Measurements from ENCODE around the gene COL4A6. TPM values are rescaled to one million over a fixed set of nuclear protein-coding genes. Genes with fewer than 3 reads are reported as not detected.

The COL4A6 gene
- polyA plus RNA-seq, 1 donor from 2014 or later = 1.6 TPM

DNA sequence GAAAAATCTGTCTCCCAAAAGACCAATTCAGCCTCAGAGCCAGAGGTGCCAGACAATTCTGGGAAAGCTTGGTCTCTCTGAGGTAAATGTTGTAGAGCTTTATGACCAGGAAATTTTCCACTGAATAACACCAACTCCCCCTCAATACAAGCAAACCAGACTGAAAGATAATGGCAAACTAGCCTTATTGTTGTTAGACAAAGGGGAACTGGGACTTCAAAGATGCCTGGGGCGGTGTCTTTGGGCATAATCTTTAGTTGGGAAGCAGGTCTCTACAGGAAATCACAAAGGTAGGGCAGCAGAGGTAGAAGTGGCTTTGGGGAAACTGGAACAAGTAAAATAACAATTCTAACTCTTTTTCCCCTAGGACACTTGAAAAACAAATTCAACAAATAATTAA is 12.0 kb downstream of the COL4A6 start:
- Histone ChIP-seq H3K79me2 (replicated peaks; ENCODE audit: insufficient read depth, low read length) (no peaks in the 10 kb centered on the region), H3F3A (ENCODE audit: insufficient read depth, low read length, poor library complexity, severe bottlenecking) (no peaks in the 10 kb centered on the region), H3K9ac (ENCODE audit: low read length) (no peak overlapping the region), H3K9me2 (ENCODE audit: insufficient read depth, low read length) (no peaks in the 10 kb centered on the region), H3K9me3 (ENCODE audit: low read length) (no peaks in the 10 kb centered on the region), H3K4me2 (ENCODE audit: low read length) (no peak overlapping the region), H2AFZ (ENCODE audit: low read depth, low read length) (no peak overlapping the region), H3K27ac (ENCODE audit: low read length) (no peak overlapping the region), H3K27me3 (ENCODE audit: insufficient read depth, low read depth, low read length) (no peaks in the 10 kb centered on the region), H3K36me3 (ENCODE audit: insufficient read depth, low read length) (no peaks in the 10 kb centered on the region), H3K4me3 (ENCODE audit: low read length) (no peak overlapping the region), H4K20me1 (ENCODE audit: insufficient read depth) (no peaks in the 10 kb centered on the region)
- no peak for TF ChIP-seq POLR2AphosphoS5 (IDR thresholded peaks at IDR 0.05)
- no peak for TF ChIP-seq EZH2 (IDR thresholded peaks at IDR 0.05; ENCODE audit: borderline replicate concordance, insufficient read depth, low read length, poor library complexity, severe bottlenecking)
- TF ChIP-seq, protein P1, sequence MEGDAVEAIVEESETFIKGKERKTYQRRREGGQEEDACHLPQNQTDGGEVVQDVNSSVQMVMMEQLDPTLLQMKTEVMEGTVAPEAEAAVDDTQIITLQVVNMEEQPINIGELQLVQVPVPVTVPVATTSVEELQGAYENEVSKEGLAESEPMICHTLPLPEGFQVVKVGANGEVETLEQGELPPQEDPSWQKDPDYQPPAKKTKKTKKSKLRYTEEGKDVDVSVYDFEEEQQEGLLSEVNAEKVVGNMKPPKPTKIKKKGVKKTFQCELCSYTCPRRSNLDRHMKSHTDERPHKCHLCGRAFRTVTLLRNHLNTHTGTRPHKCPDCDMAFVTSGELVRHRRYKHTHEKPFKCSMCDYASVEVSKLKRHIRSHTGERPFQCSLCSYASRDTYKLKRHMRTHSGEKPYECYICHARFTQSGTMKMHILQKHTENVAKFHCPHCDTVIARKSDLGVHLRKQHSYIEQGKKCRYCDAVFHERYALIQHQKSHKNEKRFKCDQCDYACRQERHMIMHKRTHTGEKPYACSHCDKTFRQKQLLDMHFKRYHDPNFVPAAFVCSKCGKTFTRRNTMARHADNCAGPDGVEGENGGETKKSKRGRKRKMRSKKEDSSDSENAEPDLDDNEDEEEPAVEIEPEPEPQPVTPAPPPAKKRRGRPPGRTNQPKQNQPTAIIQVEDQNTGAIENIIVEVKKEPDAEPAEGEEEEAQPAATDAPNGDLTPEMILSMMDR (IDR thresholded peaks at IDR 0.05; ENCODE audit: poor library complexity, severe bottlenecking) = no peak
- TF ChIP-seq MXI1 (conservative IDR thresholded peaks at IDR 0.05; ENCODE audit: poor library complexity, severe bottlenecking) = no peak
- TF ChIP-seq, protein P2, sequence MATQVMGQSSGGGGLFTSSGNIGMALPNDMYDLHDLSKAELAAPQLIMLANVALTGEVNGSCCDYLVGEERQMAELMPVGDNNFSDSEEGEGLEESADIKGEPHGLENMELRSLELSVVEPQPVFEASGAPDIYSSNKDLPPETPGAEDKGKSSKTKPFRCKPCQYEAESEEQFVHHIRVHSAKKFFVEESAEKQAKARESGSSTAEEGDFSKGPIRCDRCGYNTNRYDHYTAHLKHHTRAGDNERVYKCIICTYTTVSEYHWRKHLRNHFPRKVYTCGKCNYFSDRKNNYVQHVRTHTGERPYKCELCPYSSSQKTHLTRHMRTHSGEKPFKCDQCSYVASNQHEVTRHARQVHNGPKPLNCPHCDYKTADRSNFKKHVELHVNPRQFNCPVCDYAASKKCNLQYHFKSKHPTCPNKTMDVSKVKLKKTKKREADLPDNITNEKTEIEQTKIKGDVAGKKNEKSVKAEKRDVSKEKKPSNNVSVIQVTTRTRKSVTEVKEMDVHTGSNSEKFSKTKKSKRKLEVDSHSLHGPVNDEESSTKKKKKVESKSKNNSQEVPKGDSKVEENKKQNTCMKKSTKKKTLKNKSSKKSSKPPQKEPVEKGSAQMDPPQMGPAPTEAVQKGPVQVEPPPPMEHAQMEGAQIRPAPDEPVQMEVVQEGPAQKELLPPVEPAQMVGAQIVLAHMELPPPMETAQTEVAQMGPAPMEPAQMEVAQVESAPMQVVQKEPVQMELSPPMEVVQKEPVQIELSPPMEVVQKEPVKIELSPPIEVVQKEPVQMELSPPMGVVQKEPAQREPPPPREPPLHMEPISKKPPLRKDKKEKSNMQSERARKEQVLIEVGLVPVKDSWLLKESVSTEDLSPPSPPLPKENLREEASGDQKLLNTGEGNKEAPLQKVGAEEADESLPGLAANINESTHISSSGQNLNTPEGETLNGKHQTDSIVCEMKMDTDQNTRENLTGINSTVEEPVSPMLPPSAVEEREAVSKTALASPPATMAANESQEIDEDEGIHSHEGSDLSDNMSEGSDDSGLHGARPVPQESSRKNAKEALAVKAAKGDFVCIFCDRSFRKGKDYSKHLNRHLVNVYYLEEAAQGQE (IDR thresholded peaks at IDR 0.05; ENCODE audit: borderline replicate concordance) = no peak
- TF ChIP-seq EP300 (conservative IDR thresholded peaks at IDR 0.05; ENCODE audit: poor library complexity, severe bottlenecking) = no peak
- no peak for TF ChIP-seq TAF1 (IDR thresholded peaks at IDR 0.05; ENCODE audit: low read depth)
- no peak for TF ChIP-seq SMC3 (conservative IDR thresholded peaks at IDR 0.05; ENCODE audit: poor library complexity)

DNA sequence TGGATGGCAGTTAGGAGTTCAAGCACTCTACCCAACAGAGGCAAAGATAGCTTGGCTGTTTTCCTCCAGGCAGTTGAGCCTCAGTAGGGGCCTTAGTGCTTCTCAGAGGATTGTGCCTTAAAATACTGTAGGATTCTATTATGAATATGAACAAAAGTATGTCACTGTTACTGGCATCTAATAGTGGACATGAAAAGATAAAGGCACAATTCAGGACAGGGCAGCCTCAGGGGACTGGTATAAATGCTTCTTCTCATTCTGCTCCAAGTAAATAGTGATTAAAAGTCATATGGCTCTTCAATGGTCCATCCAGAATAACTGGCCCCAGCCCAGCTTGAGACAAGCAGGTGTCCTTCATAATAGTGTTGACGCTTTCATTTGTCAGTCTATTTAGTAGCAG is 17.7 kb downstream of the COL4A6 start:
- no peaks in the 10 kb centered on the region for H3F3A ChIP-seq (ENCODE audit: insufficient read depth, low read length, poor library complexity, severe bottlenecking)
- H4K20me1 ChIP-seq (ENCODE audit: insufficient read depth) = no peaks in the 10 kb centered on the region
- H3K9me2 ChIP-seq (ENCODE audit: insufficient read depth, low read length) = no peaks in the 10 kb centered on the region
- no peaks in the 10 kb centered on the region for H3K79me2 ChIP-seq (replicated peaks; ENCODE audit: insufficient read depth, low read length)
- H3K4me3 ChIP-seq (ENCODE audit: low read length) = no peak overlapping the region
- no peak overlapping the region for H2AFZ ChIP-seq (ENCODE audit: low read depth, low read length)
- H3K9me3 ChIP-seq (ENCODE audit: low read length) = no peaks in the 10 kb centered on the region
- no peak overlapping the region for H3K9ac ChIP-seq (ENCODE audit: low read length)
- H3K36me3 ChIP-seq (ENCODE audit: insufficient read depth, low read length) = no peaks in the 10 kb centered on the region
- H3K27me3 ChIP-seq (ENCODE audit: insufficient read depth, low read depth, low read length) = no peaks in the 10 kb centered on the region
- no peak overlapping the region for H3K4me2 ChIP-seq (ENCODE audit: low read length)
- TF ChIP-seq TAF1 (IDR thresholded peaks at IDR 0.05; ENCODE audit: low read depth) (no peak), SMC3 (conservative IDR thresholded peaks at IDR 0.05; ENCODE audit: poor library complexity) (no peak), EZH2 (IDR thresholded peaks at IDR 0.05; ENCODE audit: borderline replicate concordance, insufficient read depth, low read length, poor library complexity, severe bottlenecking) (no peak), MXI1 (conservative IDR thresholded peaks at IDR 0.05; ENCODE audit: poor library complexity, severe bottlenecking) (no peak)
- no peak overlapping the region for H3K27ac ChIP-seq (ENCODE audit: low read length)

DNA sequence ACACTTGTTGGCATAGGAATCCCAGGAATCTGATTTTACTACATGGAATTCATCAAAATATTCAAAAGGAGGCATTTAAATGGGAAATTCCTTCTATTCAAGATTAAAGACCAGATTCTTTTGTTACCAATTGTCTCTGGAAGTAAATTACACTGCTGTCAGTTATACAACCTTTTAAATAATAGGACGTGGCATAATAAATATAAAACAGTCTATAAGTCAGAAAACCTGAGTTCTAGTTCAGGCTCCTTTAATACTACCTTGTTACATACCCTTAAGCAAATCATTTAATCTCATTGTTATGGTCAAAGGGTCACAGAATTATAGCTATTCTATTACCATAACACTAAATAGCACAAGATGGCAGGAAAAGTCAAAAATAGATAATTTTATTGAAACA is 18.8 kb downstream of the COL4A6 start:
- no peaks in the 10 kb centered on the region for H3K9me3 ChIP-seq (ENCODE audit: low read length)
- H2AFZ ChIP-seq (ENCODE audit: low read depth, low read length) = no peak overlapping the region
- H3K27ac ChIP-seq (ENCODE audit: low read length) = no peak overlapping the region
- no peaks in the 10 kb centered on the region for H3F3A ChIP-seq (ENCODE audit: insufficient read depth, low read length, poor library complexity, severe bottlenecking)
- no peaks in the 10 kb centered on the region for H3K27me3 ChIP-seq (ENCODE audit: insufficient read depth, low read depth, low read length)
- no peaks in the 10 kb centered on the region for H4K20me1 ChIP-seq (ENCODE audit: insufficient read depth)
- H3K36me3 ChIP-seq (ENCODE audit: insufficient read depth, low read length) = no peaks in the 10 kb centered on the region
- no peaks in the 10 kb centered on the region for H3K9me2 ChIP-seq (ENCODE audit: insufficient read depth, low read length)
- no peak overlapping the region for H3K9ac ChIP-seq (ENCODE audit: low read length)
- TF ChIP-seq POLR2AphosphoS5 (IDR thresholded peaks at IDR 0.05) = no peak
- TF ChIP-seq, protein P2 (IDR thresholded peaks at IDR 0.05; ENCODE audit: borderline replicate concordance) = no peak
- no peak for TF ChIP-seq EZH2 (IDR thresholded peaks at IDR 0.05; ENCODE audit: borderline replicate concordance, insufficient read depth, low read length, poor library complexity, severe bottlenecking)
- TF ChIP-seq MXI1 (conservative IDR thresholded peaks at IDR 0.05; ENCODE audit: poor library complexity, severe bottlenecking) = no peak
- TF ChIP-seq, protein P1 (IDR thresholded peaks at IDR 0.05; ENCODE audit: poor library complexity, severe bottlenecking) = no peak
- no peak for TF ChIP-seq TAF1 (IDR thresholded peaks at IDR 0.05; ENCODE audit: low read depth)
- TF ChIP-seq RAD21 (conservative IDR thresholded peaks at IDR 0.05) = no peak
- no peak for TF ChIP-seq EP300 (conservative IDR thresholded peaks at IDR 0.05; ENCODE audit: poor library complexity, severe bottlenecking)
- TF ChIP-seq SMC3 (conservative IDR thresholded peaks at IDR 0.05; ENCODE audit: poor library complexity) = no peak
- no peaks in the 10 kb centered on the region for H3K79me2 ChIP-seq (replicated peaks; ENCODE audit: insufficient read depth, low read length)
- no peak overlapping the region for H3K4me3 ChIP-seq (ENCODE audit: low read length)
- H3K4me2 ChIP-seq (ENCODE audit: low read length) = no peak overlapping the region

Measured in neural cell (in vitro differentiated cells).